ENCODE data around the gene C1RL. TPM values are rescaled to one million over a fixed set of nuclear protein-coding genes. Genes with fewer than 3 reads are reported as not detected.

Gene C1RL
- total RNA-seq, 1 experiment from 2014 or later = 8.9 TPM

DNA sequence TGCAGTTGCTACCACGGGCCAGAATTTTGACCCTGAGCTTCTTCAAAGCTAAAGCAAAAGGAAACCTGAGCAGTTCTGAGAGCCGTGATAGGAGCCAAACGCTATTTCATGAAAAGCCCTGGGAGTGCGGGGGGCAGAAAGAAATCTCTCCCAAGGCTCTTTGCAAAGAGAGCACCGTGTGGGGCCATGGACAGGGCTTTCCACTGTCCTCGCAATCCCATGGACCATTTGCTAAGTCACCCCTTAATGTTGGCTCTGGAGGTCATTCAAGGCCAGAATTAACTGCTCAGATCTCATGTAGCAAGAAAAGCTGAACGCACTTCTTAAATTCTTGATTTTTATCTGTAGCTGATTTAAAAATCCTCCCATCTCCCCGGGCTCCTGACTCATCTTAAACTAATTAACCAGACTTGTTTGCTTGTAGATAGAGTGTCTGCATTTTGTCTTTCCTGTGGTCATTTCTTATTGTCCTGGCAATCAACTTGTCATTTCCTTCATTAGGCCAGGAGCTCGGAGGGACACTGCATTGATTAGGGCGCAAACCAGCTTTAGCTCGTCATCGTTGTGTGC lies 46.0 kb upstream of the C1RL start:
- Histone ChIP-seq H3K27me3 (ENCODE audit: low read length) (no peaks in the 10 kb centered on the region), H4K20me1 (ENCODE audit: low read length) (no peaks in the 10 kb centered on the region), H3K9me3 (ENCODE audit: low read length) (no peaks in the 10 kb centered on the region), H3K4me1 (ENCODE audit: insufficient read depth, low read length) (no peaks in the 10 kb centered on the region), H3K9me2 (replicated peaks; ENCODE audit: low read length) (no peaks in the 10 kb centered on the region), H3K9ac (ENCODE audit: low read length) (no peak overlapping the region), H3K4me3 (ENCODE audit: low read length) (no peak overlapping the region), H3K79me2 (ENCODE audit: low read length) (no peaks in the 10 kb centered on the region), H3F3A (ENCODE audit: low read length, unreplicated experiment) (no peaks in the 10 kb centered on the region), H3K27ac (ENCODE audit: low read length) (no peak overlapping the region), H3K36me3 (ENCODE audit: low read depth, low read length) (no peaks in the 10 kb centered on the region), H3K4me2 (ENCODE audit: low read length) (no peak overlapping the region), H2AFZ (ENCODE audit: low read length) (no peak overlapping the region)
- intact Hi-C loops (cut with micrococcal nuclease) = no loop called here
- DNase-seq = no peak
- POLR2A ChIA-PET (ENCODE audit: unreplicated experiment) = no interaction called here
- TF ChIP-seq EZH2phosphoT487 (IDR thresholded peaks at IDR 0.05; ENCODE audit: borderline replicate concordance, low read length) = no peak
- no peak for TF ChIP-seq EZH2 (IDR thresholded peaks at IDR 0.05; ENCODE audit: low read length, unreplicated experiment)
- TF ChIP-seq, protein P1, sequence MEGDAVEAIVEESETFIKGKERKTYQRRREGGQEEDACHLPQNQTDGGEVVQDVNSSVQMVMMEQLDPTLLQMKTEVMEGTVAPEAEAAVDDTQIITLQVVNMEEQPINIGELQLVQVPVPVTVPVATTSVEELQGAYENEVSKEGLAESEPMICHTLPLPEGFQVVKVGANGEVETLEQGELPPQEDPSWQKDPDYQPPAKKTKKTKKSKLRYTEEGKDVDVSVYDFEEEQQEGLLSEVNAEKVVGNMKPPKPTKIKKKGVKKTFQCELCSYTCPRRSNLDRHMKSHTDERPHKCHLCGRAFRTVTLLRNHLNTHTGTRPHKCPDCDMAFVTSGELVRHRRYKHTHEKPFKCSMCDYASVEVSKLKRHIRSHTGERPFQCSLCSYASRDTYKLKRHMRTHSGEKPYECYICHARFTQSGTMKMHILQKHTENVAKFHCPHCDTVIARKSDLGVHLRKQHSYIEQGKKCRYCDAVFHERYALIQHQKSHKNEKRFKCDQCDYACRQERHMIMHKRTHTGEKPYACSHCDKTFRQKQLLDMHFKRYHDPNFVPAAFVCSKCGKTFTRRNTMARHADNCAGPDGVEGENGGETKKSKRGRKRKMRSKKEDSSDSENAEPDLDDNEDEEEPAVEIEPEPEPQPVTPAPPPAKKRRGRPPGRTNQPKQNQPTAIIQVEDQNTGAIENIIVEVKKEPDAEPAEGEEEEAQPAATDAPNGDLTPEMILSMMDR (conservative IDR thresholded peaks at IDR 0.05; ENCODE audit: low read depth, low read length) = no peak
- no peak for ATAC-seq
- BruUV-seq (replicated peaks) = no TSS peak
- CTCF ChIA-PET = no interaction called here

DNA sequence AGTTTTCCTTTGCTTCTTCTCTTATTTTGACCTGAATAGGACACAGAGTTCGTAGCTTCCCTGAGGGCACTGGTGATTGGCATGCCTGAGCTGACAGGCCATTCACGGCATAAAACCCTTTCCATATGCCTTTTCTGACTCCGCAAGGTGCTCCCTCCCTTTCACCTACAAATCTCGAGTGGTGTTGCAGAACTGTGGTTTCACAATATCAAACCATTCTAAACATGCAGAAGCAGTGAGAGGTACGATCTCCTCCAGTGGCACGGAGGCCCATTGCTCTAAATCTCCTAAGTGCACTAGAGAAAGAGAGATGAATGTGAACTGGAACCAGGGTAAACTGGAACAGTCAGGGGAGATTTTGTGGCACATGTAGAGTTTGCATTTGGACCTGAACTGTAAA lies 45.0 kb upstream of the C1RL start:
- Histone ChIP-seq H3F3A (ENCODE audit: low read length, unreplicated experiment) (no peaks in the 10 kb centered on the region), H3K27ac (ENCODE audit: low read length) (no peak overlapping the region), H3K4me1 (ENCODE audit: insufficient read depth, low read length) (no peaks in the 10 kb centered on the region), H3K9ac (ENCODE audit: low read length) (no peak overlapping the region), H3K27me3 (ENCODE audit: low read length) (no peaks in the 10 kb centered on the region), H3K79me2 (ENCODE audit: low read length) (no peaks in the 10 kb centered on the region), H2AFZ (ENCODE audit: low read length) (no peak overlapping the region), H3K36me3 (ENCODE audit: low read depth, low read length) (no peaks in the 10 kb centered on the region), H3K4me3 (ENCODE audit: low read length) (no peak overlapping the region), H3K4me2 (ENCODE audit: low read length) (no peak overlapping the region), H4K20me1 (ENCODE audit: low read length) (no peaks in the 10 kb centered on the region), H3K9me3 (ENCODE audit: low read length) (no peaks in the 10 kb centered on the region), H3K9me2 (replicated peaks; ENCODE audit: low read length) (no peaks in the 10 kb centered on the region)
- ATAC-seq = no peak
- no peak for DNase-seq
- CTCF ChIA-PET = no interaction called here
- BruUV-seq (replicated peaks) = no TSS peak
- TF ChIP-seq, protein P1 (conservative IDR thresholded peaks at IDR 0.05; ENCODE audit: low read depth, low read length) = no peak
- TF ChIP-seq EZH2phosphoT487 (IDR thresholded peaks at IDR 0.05; ENCODE audit: borderline replicate concordance, low read length) = no peak
- TF ChIP-seq EZH2 (IDR thresholded peaks at IDR 0.05; ENCODE audit: low read length, unreplicated experiment) = no peak
- intact Hi-C loops (cut with micrococcal nuclease) = no loop called here
- POLR2A ChIA-PET (ENCODE audit: unreplicated experiment) = no interaction called here

DNA sequence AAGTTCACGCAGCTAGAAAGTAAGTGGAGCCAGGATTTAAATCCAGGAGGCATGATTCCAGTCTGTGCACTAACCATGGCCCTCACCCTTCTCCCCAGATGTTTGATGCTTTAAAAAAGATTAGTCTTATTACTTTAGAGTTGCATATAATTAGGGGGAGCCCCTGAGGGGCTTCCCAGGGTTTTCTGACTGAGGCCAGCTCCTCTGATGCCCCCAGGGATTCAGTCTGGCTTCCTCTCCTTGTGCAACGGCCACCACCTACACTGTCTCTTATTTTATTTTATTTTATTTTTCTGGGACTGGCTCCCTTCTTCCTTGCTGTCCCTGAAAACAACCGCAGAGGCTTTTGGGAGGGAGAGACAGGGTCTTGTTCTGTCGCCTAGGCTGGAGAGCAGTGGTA lies 43.8 kb upstream of the C1RL start:
- ATAC-seq = no peak
- Histone ChIP-seq H3K79me2 (ENCODE audit: low read length) (no peaks in the 10 kb centered on the region), H3F3A (ENCODE audit: low read length, unreplicated experiment) (no peaks in the 10 kb centered on the region), H2AFZ (ENCODE audit: low read length) (no peak overlapping the region), H3K36me3 (ENCODE audit: low read depth, low read length) (no peaks in the 10 kb centered on the region), H3K4me2 (ENCODE audit: low read length) (no peak overlapping the region), H3K27ac (ENCODE audit: low read length) (no peak overlapping the region), H3K9me2 (replicated peaks; ENCODE audit: low read length) (no peaks in the 10 kb centered on the region), H3K9me3 (ENCODE audit: low read length) (no peaks in the 10 kb centered on the region), H4K20me1 (ENCODE audit: low read length) (no peaks in the 10 kb centered on the region), H3K9ac (ENCODE audit: low read length) (no peak overlapping the region), H3K4me1 (ENCODE audit: insufficient read depth, low read length) (no peaks in the 10 kb centered on the region), H3K4me3 (ENCODE audit: low read length) (no peak overlapping the region), H3K27me3 (ENCODE audit: low read length) (no peaks in the 10 kb centered on the region)
- intact Hi-C loops (cut with micrococcal nuclease) = no loop called here
- TF ChIP-seq EZH2phosphoT487 (IDR thresholded peaks at IDR 0.05; ENCODE audit: borderline replicate concordance, low read length) (no peak), EZH2 (IDR thresholded peaks at IDR 0.05; ENCODE audit: low read length, unreplicated experiment) (no peak)
- TF ChIP-seq, protein P1 (conservative IDR thresholded peaks at IDR 0.05; ENCODE audit: low read depth, low read length) = no peak
- ChIA-PET POLR2A (ENCODE audit: unreplicated experiment) (no interaction called here), CTCF (no interaction called here)
- no TSS peak for BruUV-seq (replicated peaks)
- DNase-seq = no peak

Measured in PC-3 (cell line).